C4-2B (cell line): Measurements from ENCODE around the gene C16orf82.

Source experiments
- ZFX ChIP-seq: fragments of 450-650 bp; IDR thresholded peaks from 2 replicates; pipeline ENCODE4 v1.6.1; 2017
- TF ChIP-seq, protein P1 (sequence below): fragments of 450-650 bp; conservative IDR thresholded peaks from 2 replicates; pipeline ENCODE4 v1.5.1; 2017; ENCODE audit warnings: mild to moderate bottlenecking

DNA sequence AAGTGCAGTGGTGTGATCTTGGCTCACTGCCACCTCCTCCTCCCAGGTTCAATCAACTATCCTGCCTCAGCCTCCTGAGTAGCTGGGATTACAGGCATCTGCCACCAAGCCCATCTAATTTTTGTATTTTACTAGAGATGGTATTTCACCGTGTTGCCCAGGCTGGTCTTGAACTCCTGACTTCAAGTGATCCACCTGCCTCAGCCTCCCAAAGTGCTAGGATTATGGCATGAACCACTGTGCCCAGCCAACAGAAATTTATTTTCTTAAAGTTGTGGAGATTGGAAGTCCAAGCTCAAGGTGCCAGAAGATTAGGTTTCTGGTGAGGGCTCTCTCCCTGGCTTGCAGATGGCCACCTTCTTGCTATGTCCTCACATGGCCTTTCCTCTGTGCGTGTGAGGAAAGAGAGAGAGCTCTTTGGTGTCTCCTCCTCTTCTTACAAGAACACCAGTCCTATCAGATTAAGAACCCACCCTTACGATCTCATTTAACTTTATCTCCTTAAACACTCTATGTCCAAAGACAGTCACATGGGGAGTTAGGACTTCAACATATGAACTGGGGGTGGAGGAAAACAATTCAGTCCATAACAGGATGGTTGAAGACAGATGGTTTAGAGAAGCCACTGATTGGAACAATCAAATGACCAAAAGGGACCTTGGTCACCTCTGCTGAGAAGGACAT, 31.8 kb downstream of the C16orf82 start:
- TF ChIP-seq, protein P1, sequence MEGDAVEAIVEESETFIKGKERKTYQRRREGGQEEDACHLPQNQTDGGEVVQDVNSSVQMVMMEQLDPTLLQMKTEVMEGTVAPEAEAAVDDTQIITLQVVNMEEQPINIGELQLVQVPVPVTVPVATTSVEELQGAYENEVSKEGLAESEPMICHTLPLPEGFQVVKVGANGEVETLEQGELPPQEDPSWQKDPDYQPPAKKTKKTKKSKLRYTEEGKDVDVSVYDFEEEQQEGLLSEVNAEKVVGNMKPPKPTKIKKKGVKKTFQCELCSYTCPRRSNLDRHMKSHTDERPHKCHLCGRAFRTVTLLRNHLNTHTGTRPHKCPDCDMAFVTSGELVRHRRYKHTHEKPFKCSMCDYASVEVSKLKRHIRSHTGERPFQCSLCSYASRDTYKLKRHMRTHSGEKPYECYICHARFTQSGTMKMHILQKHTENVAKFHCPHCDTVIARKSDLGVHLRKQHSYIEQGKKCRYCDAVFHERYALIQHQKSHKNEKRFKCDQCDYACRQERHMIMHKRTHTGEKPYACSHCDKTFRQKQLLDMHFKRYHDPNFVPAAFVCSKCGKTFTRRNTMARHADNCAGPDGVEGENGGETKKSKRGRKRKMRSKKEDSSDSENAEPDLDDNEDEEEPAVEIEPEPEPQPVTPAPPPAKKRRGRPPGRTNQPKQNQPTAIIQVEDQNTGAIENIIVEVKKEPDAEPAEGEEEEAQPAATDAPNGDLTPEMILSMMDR = no peak
- TF ChIP-seq ZFX = no peak
